H1 (cell line): ENCODE measurements around the gene OR52K2. TPM values are rescaled to one million over a fixed set of nuclear protein-coding genes. Genes with fewer than 3 reads are reported as not detected.

Source experiments
- CTCF ChIA-PET: fragments of 300-600 bp; sonication (Branson Sonifier 250); formaldehyde crosslinking; loops from one replicate; lab custom pipeline; 2021; ENCODE audit not compliant: partially characterized antibody; lab: Charles Lee
- POLR2A ChIA-PET: fragments of 300-600 bp; sonication (Branson Sonifier 250); formaldehyde crosslinking; loops from one replicate; lab custom pipeline; 2021; ENCODE audit warnings: inconsistent platforms; ENCODE audit not compliant: partially characterized antibody; lab: Charles Lee
- DNase-seq, 2 experiments: peaks; one replicate each; pipeline versions ENCODE4 v3.0.0 to v3.0.0-alpha.2; 2010 to 2022; ENCODE audit warnings: low spot score in 2 of 2, low read depth in 1 of 2, mixed read lengths in 1 of 2
- FAIRE-seq: peaks from 2 replicates; lab custom pipeline; 2011; peaks lifted over from hg19 to GRCh38; lab: Jason Lieb, UNC
- H2AFZ ChIP-seq: 2 replicates; pipeline ENCODE4 v1.8.1; 2012; ENCODE audit warnings: low read length, inconsistent platforms
- H2AK5ac ChIP-seq: 2 replicates; pipeline ENCODE4 v1.6.1; 2013; ENCODE audit warnings: low read depth, low read length
- H2BK120ac ChIP-seq: replicated peaks from 2 replicates; pipeline ENCODE3; 2013; ENCODE audit warnings: low read depth, low read length, inconsistent platforms
- H2BK12ac ChIP-seq: 2 replicates; pipeline ENCODE4 v1.6.1; 2013; ENCODE audit warnings: low read depth, low read length
- H2BK15ac ChIP-seq: 2 replicates; pipeline ENCODE4 v1.6.1; 2013; ENCODE audit warnings: low read length
- H2BK20ac ChIP-seq: 2 replicates; pipeline ENCODE4 v1.6.1; 2013; ENCODE audit warnings: low read length
- H2BK5ac ChIP-seq: 2 replicates; pipeline ENCODE4 v1.6.1; 2013; ENCODE audit warnings: low read depth, low read length
- H3K14ac ChIP-seq: 2 replicates; pipeline ENCODE4 v1.6.1; 2013; ENCODE audit warnings: inconsistent platforms; ENCODE audit not compliant: insufficient read length
- H3K18ac ChIP-seq: 2 replicates; pipeline ENCODE4 v1.6.1; 2013; ENCODE audit warnings: low read length; ENCODE audit errors: extremely low read depth
- H3K23ac ChIP-seq: 2 replicates; pipeline ENCODE4 v1.6.1; 2013; ENCODE audit warnings: inconsistent platforms; ENCODE audit not compliant: insufficient read length
- H3K23me2 ChIP-seq: 2 replicates; pipeline ENCODE4 v1.6.1; 2013; ENCODE audit warnings: low read depth, low read length
- H3K27ac ChIP-seq: 2 replicates; pipeline ENCODE4 v1.6.1; 2011; ENCODE audit warnings: low read depth, low read length, inconsistent platforms
- H3K27me3 ChIP-seq, 4 experiments: replicated peaks in 1 of 4; 1 replicate in 1 of 4; 2 replicates in 3 of 4; pipeline versions ENCODE4 v1.6.1 to v1.8.1; 2011 to 2013; ENCODE audit warnings: low read length in 3 of 4, mild to moderate bottlenecking in 3 of 4, inconsistent platforms in 2 of 4, mixed read lengths in 2 of 4, moderate library complexity in 1 of 4; ENCODE audit not compliant: control insufficient read depth in 3 of 4, insufficient read depth in 3 of 4; ENCODE audit errors: extremely low read depth in 1 of 4
- H3K36me3 ChIP-seq, 4 experiments: 2 replicates each; pipeline versions ENCODE4 v1.6.1 to v1.8.1; 2011 to 2013; ENCODE audit warnings: mild to moderate bottlenecking in 4 of 4, low read length in 3 of 4, moderate library complexity in 2 of 4, control low read depth in 1 of 4, inconsistent platforms in 1 of 4; ENCODE audit not compliant: insufficient read depth in 4 of 4, control insufficient read depth in 2 of 4
- H3K4ac ChIP-seq: replicated peaks from 2 replicates; pipeline ENCODE3; 2013; ENCODE audit warnings: low read length, low read depth, mixed read lengths, inconsistent platforms; ENCODE audit not compliant: insufficient read length
- H3K4me1 ChIP-seq, 4 experiments: replicated peaks in 1 of 4; 1 replicate in 1 of 4; 2 replicates in 3 of 4; pipeline versions ENCODE4 v1.6.1 to v1.8.1; 2011 to 2013; ENCODE audit warnings: low read length in 3 of 4, inconsistent platforms in 2 of 4, mixed read lengths in 1 of 4; ENCODE audit not compliant: insufficient read depth in 4 of 4, control insufficient read depth in 3 of 4
- H3K4me2 ChIP-seq, 2 experiments: 2 replicates each; pipeline versions ENCODE4 v1.6.1 to v1.8.1; 2011 to 2013; ENCODE audit warnings: low read depth in 2 of 2, low read length in 2 of 2, control low read depth in 1 of 2, inconsistent platforms in 1 of 2, mild to moderate bottlenecking in 1 of 2; ENCODE audit not compliant: insufficient read depth in 1 of 2
- H3K4me3 ChIP-seq, 4 experiments: fragments of 200-600, 300-600 bp in 1 of 4; sonication (generic), shearing (Covaris generic), sonication (Bioruptor Twin) in 1 of 4; 2 replicates each; pipeline versions ENCODE4 v1.5.1 to v1.8.1; 2011 to 2016; ENCODE audit warnings: low read length in 4 of 4, low read depth in 3 of 4, control low read depth in 2 of 4, inconsistent platforms in 2 of 4, mild to moderate bottlenecking in 2 of 4, mixed read lengths in 1 of 4, moderate library complexity in 1 of 4; ENCODE audit not compliant: insufficient read depth in 2 of 4; ENCODE audit errors: extremely low read depth in 1 of 4
- H3K56ac ChIP-seq: replicated peaks from 2 replicates; pipeline ENCODE3; 2013; ENCODE audit warnings: low read depth, mild to moderate bottlenecking, mixed read lengths, low read length, inconsistent platforms; ENCODE audit not compliant: insufficient read length
- H3K79me1 ChIP-seq: 2 replicates; pipeline ENCODE4 v1.6.1; 2013; ENCODE audit warnings: low read depth, low read length, control low read depth
- H3K79me2 ChIP-seq, 2 experiments: 2 replicates each; pipeline versions ENCODE4 v1.6.1 to v1.8.1; 2012 to 2013; ENCODE audit warnings: low read length in 2 of 2, mild to moderate bottlenecking in 2 of 2, inconsistent platforms in 1 of 2; ENCODE audit not compliant: insufficient read depth in 2 of 2, control insufficient read depth in 1 of 2
- H3K9ac ChIP-seq, 4 experiments: replicated peaks in 1 of 4; 1 replicate in 1 of 4; 2 replicates in 3 of 4; pipeline versions ENCODE4 v1.6.1 to v1.8.1; 2011 to 2013; ENCODE audit warnings: low read depth in 3 of 4, low read length in 3 of 4, control low read depth in 2 of 4, mild to moderate bottlenecking in 2 of 4, moderate library complexity in 2 of 4, inconsistent platforms in 1 of 4; ENCODE audit errors: extremely low read depth in 1 of 4
- H3K9me3 ChIP-seq, 2 experiments: 2 replicates each; pipeline versions ENCODE4 v1.6.1 to v1.8.1; 2012 to 2013; ENCODE audit warnings: mild to moderate bottlenecking in 2 of 2, moderate library complexity in 2 of 2, control low read depth in 1 of 2, inconsistent platforms in 1 of 2, low read depth in 1 of 2, low read length in 1 of 2, mixed read lengths in 1 of 2; ENCODE audit not compliant: insufficient read depth in 2 of 2
- H4K20me1 ChIP-seq, 2 experiments: replicated peaks in 1 of 2; 2 replicates each; pipeline versions ENCODE3 to v1.8.1; 2011 to 2013; ENCODE audit warnings: inconsistent platforms in 2 of 2, low read length in 2 of 2, mild to moderate bottlenecking in 1 of 2; ENCODE audit not compliant: insufficient read depth in 2 of 2, control insufficient read depth in 1 of 2
- H4K5ac ChIP-seq: 2 replicates; pipeline ENCODE4 v1.6.1; 2013; ENCODE audit warnings: low read length, low read depth, mixed read lengths, inconsistent platforms; ENCODE audit not compliant: insufficient read length
- H4K8ac ChIP-seq: 2 replicates; pipeline ENCODE4 v1.8.0; 2013; ENCODE audit warnings: mild to moderate bottlenecking, moderate library complexity, low read length, inconsistent platforms; ENCODE audit not compliant: insufficient read depth; ENCODE audit errors: extremely low read depth
- H4K91ac ChIP-seq: replicated peaks from 2 replicates; pipeline ENCODE3; 2013; ENCODE audit warnings: low read length, mixed read lengths, inconsistent platforms; ENCODE audit not compliant: insufficient read length
- CBX5 ChIP-seq: fragments of 300-800, 300-1000 bp; sonication (generic); IDR thresholded peaks from 2 replicates; pipeline ENCODE4 v1.7.1; 2016; ENCODE audit warnings: antibody characterized with exemption, low read length, low read depth
- TAF7 ChIP-seq: optimal IDR thresholded peaks from 2 replicates; pipeline ENCODE3; 2011; ENCODE audit warnings: low read depth, mild to moderate bottlenecking, inconsistent platforms, low read length, moderate library complexity, borderline replicate concordance
- WGBS, 2 experiments: shearing (Covaris generic) in 1 of 2; methylation state at CpG; one replicate each; pipeline versions ENCODE4 v1.1.6 to v1.1.7; 2013 to 2015; ENCODE audit warnings: low lambda C conversion rate in 2 of 2, mixed read lengths in 2 of 2, inconsistent platforms in 1 of 2, low coverage in 1 of 2, missing lambda C conversion rate in 1 of 2; ENCODE audit not compliant: insufficient replicate concordance in 2 of 2, insufficient coverage in 1 of 2, insufficient read length in 1 of 2; ENCODE audit errors: extremely low coverage in 1 of 2, missing lambda C conversion rate in 1 of 2; 5-methylcytosine and 5-hydroxymethylcytosine counted together
- polyA plus RNA-seq, 7 experiments: library from polyadenylated mRNA; depleted of rRNA in 3 of 7; stranded (reverse) in 5 of 7; unstranded in 2 of 7; fragments of >200 nt in 5 of 7; fragments of 200-250 nt in 2 of 7; gene quantifications; 1 replicate in 5 of 7; 2 replicates in 1 of 7; 4 replicates in 1 of 7; pipeline versions ENCODE4 v1.2.1 to v1.2.3, GENCODE V29; 2011 to 2013; ENCODE audit warnings: missing spikeins in 2 of 7, mixed read lengths in 2 of 7
- total RNA-seq: library from RNA; stranded (reverse); fragmentation: NEBNext Ultra II Directional; extraction: Animal tissue kit (Norgen Biotek cat#: 25700); gene quantifications from 2 replicates; pipeline ENCODE4 v1.2.1, GENCODE V29; 2021
- TF ChIP-seq, protein P1 (sequence below), 3 experiments: IDR thresholded peaks; 1 replicate in 2 of 3; 2 replicates in 1 of 3; pipeline versions ENCODE4 v1.5.1 to v1.6.1; 2011; ENCODE audit warnings: low read length in 3 of 3, mild to moderate bottlenecking in 3 of 3, inconsistent platforms in 2 of 3, low read depth in 1 of 3, moderate library complexity in 1 of 3; ENCODE audit not compliant: insufficient read depth in 1 of 3; ENCODE audit errors: control extremely low read depth in 1 of 3
- TF ChIP-seq, protein P2 (sequence below): IDR thresholded peaks from 2 replicates; pipeline ENCODE4 v1.6.1; 2011; ENCODE audit warnings: low read length, improper control_type of control experiment

OR52K2 gene
- total and polyA plus RNA-seq, 2 of the 8 experiments (the other 6 are each of a cell fraction or from before 2014, with no cell fraction given), result not detected

DNA sequence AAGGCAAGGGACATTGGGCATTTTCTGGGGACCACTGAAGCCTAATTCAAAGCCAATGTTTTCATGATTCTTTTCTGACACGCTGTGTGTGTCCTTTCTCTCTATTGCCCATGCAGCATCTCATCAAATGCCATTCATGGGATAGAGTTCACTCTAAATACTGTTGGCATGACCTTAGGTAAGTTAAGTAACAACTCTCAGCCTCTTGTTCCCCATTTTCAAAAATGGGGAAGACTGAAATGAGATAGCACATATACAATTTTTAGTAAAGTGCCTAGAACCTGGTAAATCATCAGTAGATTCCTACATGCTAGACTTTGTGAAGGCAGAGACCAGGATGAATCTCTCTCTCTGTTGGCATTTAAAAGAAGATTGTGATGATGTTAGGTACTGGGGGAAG lies 12.7 kb upstream of the OR52K2 start:
- Histone ChIP-seq H4K91ac (no peak overlapping the region), H2BK5ac (no peak overlapping the region), H3K4me2 (no peak overlapping the region), H3K56ac (no peak overlapping the region), H3K27me3 (no peaks in the 10 kb centered on the region), H3K9ac (no peak overlapping the region), H2BK12ac (no peak overlapping the region), H3K4me3 (no peak overlapping the region), H3K4ac (no peak overlapping the region), H3K14ac (no peak overlapping the region), H3K79me1 (no peaks in the 10 kb centered on the region), H3K23me2 (no peaks in the 10 kb centered on the region), H3K18ac (no peak overlapping the region), H2BK120ac (no peak overlapping the region), H4K8ac (no peak overlapping the region), H2BK15ac (no peak overlapping the region), H4K20me1 (no peaks in the 10 kb centered on the region), H3K9me3 (no peaks in the 10 kb centered on the region), H2BK20ac (no peak overlapping the region), H3K4me1 (peaks cover 0 to 6% (median 0%) of the 10 kb centered on the region in 4 experiments; a peak in 2 of 7 replicates), H3K79me2 (no peaks in the 10 kb centered on the region), H3K36me3 (no peaks in the 10 kb centered on the region), H3K27ac (no peak overlapping the region), H3K23ac (no peak overlapping the region), H4K5ac (no peak overlapping the region), H2AFZ (no peak overlapping the region), H2AK5ac (no peak overlapping the region)
- ChIA-PET POLR2A (no interaction called here), CTCF (no interaction called here)
- DNase-seq, result no peak
- no peak for FAIRE-seq
- WGBS, 2 experiments, result 88% methylated on average over 1 of the region's 1 CpG; no CpG with 5 or more reads in 1 of the 2 experiments
- TF ChIP-seq, protein P1, sequence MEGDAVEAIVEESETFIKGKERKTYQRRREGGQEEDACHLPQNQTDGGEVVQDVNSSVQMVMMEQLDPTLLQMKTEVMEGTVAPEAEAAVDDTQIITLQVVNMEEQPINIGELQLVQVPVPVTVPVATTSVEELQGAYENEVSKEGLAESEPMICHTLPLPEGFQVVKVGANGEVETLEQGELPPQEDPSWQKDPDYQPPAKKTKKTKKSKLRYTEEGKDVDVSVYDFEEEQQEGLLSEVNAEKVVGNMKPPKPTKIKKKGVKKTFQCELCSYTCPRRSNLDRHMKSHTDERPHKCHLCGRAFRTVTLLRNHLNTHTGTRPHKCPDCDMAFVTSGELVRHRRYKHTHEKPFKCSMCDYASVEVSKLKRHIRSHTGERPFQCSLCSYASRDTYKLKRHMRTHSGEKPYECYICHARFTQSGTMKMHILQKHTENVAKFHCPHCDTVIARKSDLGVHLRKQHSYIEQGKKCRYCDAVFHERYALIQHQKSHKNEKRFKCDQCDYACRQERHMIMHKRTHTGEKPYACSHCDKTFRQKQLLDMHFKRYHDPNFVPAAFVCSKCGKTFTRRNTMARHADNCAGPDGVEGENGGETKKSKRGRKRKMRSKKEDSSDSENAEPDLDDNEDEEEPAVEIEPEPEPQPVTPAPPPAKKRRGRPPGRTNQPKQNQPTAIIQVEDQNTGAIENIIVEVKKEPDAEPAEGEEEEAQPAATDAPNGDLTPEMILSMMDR (IDR thresholded peaks at IDR 0.05; ENCODE audit: control extremely low read depth in 1 of 3, insufficient read depth in 1 of 3, low read depth in 1 of 3, low read length in 3 of 3), result no peak
- TF ChIP-seq, protein P2, sequence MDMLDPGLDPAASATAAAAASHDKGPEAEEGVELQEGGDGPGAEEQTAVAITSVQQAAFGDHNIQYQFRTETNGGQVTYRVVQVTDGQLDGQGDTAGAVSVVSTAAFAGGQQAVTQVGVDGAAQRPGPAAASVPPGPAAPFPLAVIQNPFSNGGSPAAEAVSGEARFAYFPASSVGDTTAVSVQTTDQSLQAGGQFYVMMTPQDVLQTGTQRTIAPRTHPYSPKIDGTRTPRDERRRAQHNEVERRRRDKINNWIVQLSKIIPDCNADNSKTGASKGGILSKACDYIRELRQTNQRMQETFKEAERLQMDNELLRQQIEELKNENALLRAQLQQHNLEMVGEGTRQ, result no peak
- TF ChIP-seq CBX5, result no peak
- TF ChIP-seq TAF7, result no peak
